ENCODE results near the gene SPIN2B. TPM values are rescaled to one million over a fixed set of nuclear protein-coding genes. Genes with fewer than 3 reads are reported as not detected.
"Not testable (repeated sequence)": the region's sequence is repeated elsewhere in the genome, so short reads cannot be mapped to it uniquely, and the experiment has no call there.

SPIN2B gene
- total RNA-seq, 1 donor from 2014 or later, result 4.2 TPM

- no peak for DNase-seq (ENCODE audit: low read depth)
- H3K4me3 ChIP-seq (ENCODE audit: low read depth, low read length), result no peak overlapping the region
- no peak for TF ChIP-seq CTCF (conservative IDR thresholded peaks at IDR 0.05; ENCODE audit: low read depth, low read length)
Measured at GRCh38 chrX:57135287-57135686, 13.9 kb upstream of the SPIN2B start.

GRCh38 chrX:57134702-57135101, 13.4 kb upstream of the SPIN2B start:
- no peak for DNase-seq (ENCODE audit: low read depth)
- no peak for TF ChIP-seq CTCF (conservative IDR thresholded peaks at IDR 0.05; ENCODE audit: low read depth, low read length)
- H3K4me3 ChIP-seq (ENCODE audit: low read depth, low read length), result no peak overlapping the region

GRCh38 chrX:57133706-57134105, 12.4 kb upstream of the SPIN2B start:
- no peak for DNase-seq (ENCODE audit: low read depth)
- no peak for TF ChIP-seq CTCF (conservative IDR thresholded peaks at IDR 0.05; ENCODE audit: low read depth, low read length)
- H3K4me3 ChIP-seq (ENCODE audit: low read depth, low read length), result no peak overlapping the region

- not testable (repeated sequence) for DNase-seq (ENCODE audit: low read depth); H3K4me3 ChIP-seq (ENCODE audit: low read depth, low read length)
Measured at GRCh38 chrX:57133284-57133683, 11.9 kb upstream of the SPIN2B start.

- no peak overlapping the region for H3K4me3 ChIP-seq (ENCODE audit: low read depth, low read length)
- no peak for TF ChIP-seq CTCF (conservative IDR thresholded peaks at IDR 0.05; ENCODE audit: low read depth, low read length)
- DNase-seq (ENCODE audit: low read depth), result no peak
Measured at GRCh38 chrX:57132046-57132445, 10.7 kb upstream of the SPIN2B start.

- TF ChIP-seq CTCF (conservative IDR thresholded peaks at IDR 0.05; ENCODE audit: low read depth, low read length), result no peak
- DNase-seq (ENCODE audit: low read depth), result no peak
- peak overlapping the region; percentile 70 for H3K4me3 ChIP-seq (ENCODE audit: low read depth, low read length)
Measured at GRCh38 chrX:57121816-57122215, 468 bp upstream of the SPIN2B start.

GRCh38 chrX:57120619-57121161, 658 bp downstream of the SPIN2B start:
- not testable (repeated sequence) for DNase-seq (ENCODE audit: low read depth)
- H3K4me3 ChIP-seq (ENCODE audit: low read depth, low read length), result peak overlapping the region; percentile 70

- DNase-seq (ENCODE audit: low read depth), result no peak
- H3K4me3 ChIP-seq (ENCODE audit: low read depth, low read length), result no peak overlapping the region
- no peak for TF ChIP-seq CTCF (conservative IDR thresholded peaks at IDR 0.05; ENCODE audit: low read depth, low read length)
Measured at GRCh38 chrX:57119416-57119815, 1.9 kb downstream of the SPIN2B start.

- not testable (repeated sequence) for DNase-seq (ENCODE audit: low read depth); H3K4me3 ChIP-seq (ENCODE audit: low read depth, low read length)
Measured at GRCh38 chrX:57117566-57117965, 3.8 kb downstream of the SPIN2B start.
